ENCODE measurements around the gene NOB1.

The NOB1 gene

GRCh38 chr16:69721441-69721957 is 33.2 kb downstream of the NOB1 start:
- no peak for DNase-seq (ENCODE audit: low read depth)

- DNase-seq (ENCODE audit: low read depth): no peak
Measured at GRCh38 chr16:69720822-69721430, 33.8 kb downstream of the NOB1 start.

GRCh38 chr16:69718111-69718764 is 36.5 kb downstream of the NOB1 start:
- no peak for DNase-seq (ENCODE audit: low read depth)

- no peak for DNase-seq (ENCODE audit: low read depth)
Measured at GRCh38 chr16:69717066-69717465, 37.7 kb downstream of the NOB1 start.

GRCh38 chr16:69712914-69713581 is 41.7 kb downstream of the NOB1 start:
- DNase-seq (ENCODE audit: low read depth): no peak

- DNase-seq (ENCODE audit: low read depth): no peak
Measured at GRCh38 chr16:69712277-69712676, 42.4 kb downstream of the NOB1 start.

- no peak for DNase-seq (ENCODE audit: low read depth)
Measured at GRCh38 chr16:69711115-69711740, 43.5 kb downstream of the NOB1 start.

- no peak for DNase-seq (ENCODE audit: low read depth)
Measured at GRCh38 chr16:69709456-69710084, 45.2 kb downstream of the NOB1 start.

GRCh38 chr16:69707920-69708683 is 46.6 kb downstream of the NOB1 start:
- no peak for DNase-seq (ENCODE audit: low read depth)

GRCh38 chr16:69706975-69707340 is 47.8 kb downstream of the NOB1 start:
- DNase-seq (ENCODE audit: low read depth): no peak

- DNase-seq (ENCODE audit: low read depth): no peak
Measured at GRCh38 chr16:69706256-69706974, 48.3 kb downstream of the NOB1 start.

- DNase-seq (ENCODE audit: low read depth): no peak
Measured at GRCh38 chr16:69703638-69704037, 51.1 kb downstream of the NOB1 start.

GRCh38 chr16:69701866-69702265 is 52.9 kb downstream of the NOB1 start:
- DNase-seq (ENCODE audit: low read depth): no peak

GRCh38 chr16:69701452-69701851 is 53.3 kb downstream of the NOB1 start:
- no peak for DNase-seq (ENCODE audit: low read depth)

GRCh38 chr16:69699915-69700314 is 54.8 kb downstream of the NOB1 start:
- no peak for DNase-seq (ENCODE audit: low read depth)

- DNase-seq (ENCODE audit: low read depth): no peak
Measured at GRCh38 chr16:69698404-69698803, 56.3 kb downstream of the NOB1 start.

GRCh38 chr16:69693916-69694315 is 60.8 kb downstream of the NOB1 start:
- no peak for DNase-seq (ENCODE audit: low read depth)

- DNase-seq (ENCODE audit: low read depth): no peak
Measured at GRCh38 chr16:69691980-69692911, 62.5 kb downstream of the NOB1 start.

All from activated T-cell treated with anti-CD3 and anti-CD28 coated beads for 1 hour (primary cell).